CD4-positive, alpha-beta T cell treated with Interleukin-4 for 1 hour (primary cell): ENCODE results near the gene FBXO45.
"Not testable (repeated sequence)": the region's sequence is repeated elsewhere in the genome, so short reads cannot be mapped to it uniquely, and the experiment has no call there.

Experiments used
- DNase-seq, 2 donors: peaks; one replicate each; pipeline ENCODE4 v3.0.0-alpha.2; 2020 to 2022

Gene FBXO45

DNA sequence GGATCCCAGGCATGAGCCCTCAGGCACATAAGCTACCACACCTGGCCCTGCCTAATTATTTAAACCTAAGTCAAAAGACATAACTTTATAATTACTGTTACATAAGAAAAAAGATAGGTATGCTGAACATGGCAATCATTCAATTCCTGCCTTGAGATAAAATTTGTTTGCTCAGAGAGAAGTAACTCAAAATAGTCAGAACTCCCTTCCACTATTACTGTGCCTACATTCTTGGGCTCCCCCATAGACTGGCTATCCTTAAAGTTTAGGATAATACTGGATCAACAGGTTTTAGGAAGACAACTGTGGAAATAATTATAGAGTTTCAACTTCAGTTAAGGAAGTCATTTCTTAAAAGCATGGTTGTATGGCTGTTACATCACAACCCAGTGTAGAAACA lies 10.0 kb upstream of the FBXO45 start:
- DNase-seq: no peak

DNA sequence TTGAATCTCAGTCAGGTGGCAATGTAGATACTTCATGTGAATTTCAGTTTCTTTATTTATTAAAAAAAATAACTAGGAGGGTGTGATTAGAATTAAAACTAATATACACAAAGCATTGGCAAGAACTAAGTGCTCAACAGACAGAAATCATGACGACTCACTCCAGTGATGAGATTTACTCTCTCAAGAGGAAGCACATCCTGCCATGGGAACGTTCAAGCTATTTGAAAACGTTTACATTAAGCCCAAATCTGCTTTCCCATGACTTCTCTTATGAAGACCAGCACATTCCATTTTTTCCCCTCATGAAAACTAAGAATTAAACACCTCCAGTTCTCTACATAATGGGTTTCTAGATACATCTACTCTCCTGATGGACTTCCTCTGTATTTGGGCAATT lies 8.6 kb upstream of the FBXO45 start:
- peak in 1 of 2 donors; percentile 4 for DNase-seq

DNA sequence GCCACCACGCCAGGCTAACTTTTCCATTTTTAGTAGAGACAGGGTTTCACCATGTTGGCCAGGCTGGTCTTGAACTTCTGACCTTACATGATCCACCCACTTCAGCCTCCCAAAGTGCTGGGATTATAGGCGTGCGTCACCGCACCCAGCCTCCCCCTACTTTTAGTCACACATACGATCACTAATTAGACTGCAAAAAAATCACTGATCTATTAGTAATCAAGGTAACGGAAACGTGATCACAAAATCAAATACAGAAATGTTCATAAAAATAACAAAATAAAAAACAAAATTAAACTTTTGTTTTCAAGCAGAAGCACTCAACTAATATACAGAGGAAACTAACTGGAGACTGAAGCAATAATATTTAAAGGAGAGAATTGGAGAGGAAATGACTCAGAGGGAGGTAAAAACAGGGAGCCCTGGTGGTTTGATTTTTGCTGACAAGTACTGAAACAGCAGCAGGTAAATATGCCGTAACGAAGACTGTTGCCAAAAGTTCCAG lies 4.7 kb upstream of the FBXO45 start:
- DNase-seq: peak in 1 of 2 donors; percentile 69

DNA sequence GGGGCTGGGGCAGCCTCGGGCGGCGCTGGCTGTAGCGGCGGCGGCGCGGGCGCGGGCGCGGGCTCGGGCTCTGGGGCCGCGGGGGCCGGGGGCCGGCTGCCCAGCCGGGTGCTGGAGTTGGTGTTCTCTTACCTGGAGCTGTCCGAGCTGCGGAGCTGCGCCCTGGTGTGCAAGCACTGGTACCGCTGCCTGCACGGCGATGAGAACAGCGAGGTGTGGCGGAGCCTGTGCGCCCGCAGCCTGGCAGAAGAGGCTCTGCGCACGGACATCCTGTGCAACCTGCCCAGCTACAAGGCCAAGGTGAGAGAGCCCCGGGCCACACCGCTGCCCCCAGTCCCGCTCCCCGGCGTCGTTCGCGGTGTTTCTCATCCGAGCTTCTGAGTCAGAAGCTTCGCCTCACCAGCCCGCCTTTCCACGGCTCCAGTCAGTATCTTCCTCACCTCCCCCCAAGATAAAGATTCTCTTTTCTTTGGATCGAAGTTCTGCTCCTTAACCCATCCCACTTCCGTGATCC lies 600 bp downstream of the FBXO45 start:
- peak; percentile 35 to 54 for DNase-seq

DNA sequence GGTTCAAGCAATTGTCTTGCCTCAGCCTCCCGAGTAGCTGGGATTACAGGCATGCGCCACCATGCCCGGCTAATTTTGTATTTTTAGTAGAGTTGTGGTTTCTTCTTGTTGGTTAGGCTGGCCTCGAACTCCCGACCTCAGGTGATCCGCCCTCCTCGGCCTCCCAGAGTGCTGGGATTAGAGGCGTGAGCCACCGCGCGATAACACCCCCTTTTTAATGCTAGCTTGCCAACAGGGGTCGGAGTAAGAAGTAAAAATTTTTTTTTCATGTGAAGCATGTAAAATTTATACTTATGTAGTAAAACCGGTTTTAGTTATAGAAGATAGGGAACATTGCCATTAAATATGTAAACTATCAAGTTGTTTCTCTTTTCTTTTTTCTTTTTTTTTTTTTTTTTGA lies 1.9 kb downstream of the FBXO45 start:
- not testable (repeated sequence) for DNase-seq

DNA sequence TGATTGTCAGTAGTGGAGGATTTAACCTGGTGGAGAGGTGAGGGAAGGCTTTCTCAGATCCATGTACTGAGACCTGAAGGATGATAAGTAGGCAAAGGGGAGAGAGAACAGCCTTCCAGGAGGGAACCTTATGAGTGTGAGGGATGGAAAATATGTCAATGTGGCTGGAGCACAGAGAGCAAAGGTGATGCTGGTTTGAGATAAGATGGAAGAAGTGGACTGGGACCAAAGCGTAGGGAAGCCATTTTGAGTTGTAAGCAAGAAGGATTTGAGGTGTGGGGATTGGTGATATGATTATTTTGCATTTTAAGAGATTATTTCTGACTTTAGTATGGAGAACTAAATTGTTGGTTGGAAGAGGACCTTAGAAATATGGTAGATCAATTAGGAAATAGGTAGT lies 3.9 kb downstream of the FBXO45 start:
- DNase-seq: no peak

DNA sequence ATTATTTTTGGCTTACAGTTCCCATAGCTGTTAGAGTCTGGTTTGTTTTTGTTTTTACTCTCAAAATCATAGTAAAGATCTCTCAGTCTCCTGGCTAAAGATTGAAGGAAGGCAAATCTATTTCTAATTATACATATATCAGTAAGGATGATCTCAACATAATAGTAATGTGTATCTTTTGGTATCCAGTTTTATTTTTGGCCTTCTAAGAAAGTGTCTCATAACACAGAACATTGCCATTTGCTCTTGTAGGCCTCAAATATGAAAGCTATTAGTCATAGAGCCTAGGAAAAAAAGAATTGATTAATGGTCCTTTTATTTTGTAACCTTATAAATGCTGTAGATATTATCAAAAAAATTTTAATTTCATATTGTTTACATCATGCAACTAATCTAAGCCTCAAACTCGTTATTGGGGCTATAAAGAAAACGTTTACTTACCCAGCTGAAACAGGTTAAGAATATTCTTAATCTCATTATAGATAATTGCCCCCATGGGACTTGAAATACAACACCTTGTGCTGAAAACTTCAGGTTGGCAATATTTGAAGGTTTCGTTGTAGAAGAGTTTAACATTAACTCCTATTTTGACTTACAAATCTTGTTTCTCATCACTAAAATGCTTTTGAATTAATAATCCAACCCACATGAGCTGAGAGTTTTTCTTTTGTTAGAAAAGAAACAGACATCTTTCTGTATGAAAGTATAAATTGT lies 16.7 kb downstream of the FBXO45 start:
- no peak for DNase-seq

DNA sequence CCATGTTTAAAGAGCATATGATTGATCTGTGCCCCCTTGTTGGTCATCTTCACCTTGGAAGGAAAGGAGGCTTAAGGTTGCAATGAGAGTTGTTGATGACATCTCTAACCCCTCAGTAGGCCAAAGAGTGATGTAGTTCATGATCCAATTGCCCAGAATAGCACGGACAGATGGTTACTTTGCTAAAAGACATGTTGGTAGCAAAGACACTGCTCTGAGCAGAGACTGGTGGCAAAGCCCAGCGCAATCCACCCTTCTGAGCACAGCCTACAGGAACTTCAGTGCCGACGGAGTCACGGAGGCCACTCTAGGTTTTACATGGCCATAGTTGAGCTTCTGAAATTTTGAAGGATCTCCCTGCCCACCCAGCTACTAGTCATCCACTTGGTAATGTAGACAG lies 21.8 kb downstream of the FBXO45 start:
- no peak for DNase-seq

DNA sequence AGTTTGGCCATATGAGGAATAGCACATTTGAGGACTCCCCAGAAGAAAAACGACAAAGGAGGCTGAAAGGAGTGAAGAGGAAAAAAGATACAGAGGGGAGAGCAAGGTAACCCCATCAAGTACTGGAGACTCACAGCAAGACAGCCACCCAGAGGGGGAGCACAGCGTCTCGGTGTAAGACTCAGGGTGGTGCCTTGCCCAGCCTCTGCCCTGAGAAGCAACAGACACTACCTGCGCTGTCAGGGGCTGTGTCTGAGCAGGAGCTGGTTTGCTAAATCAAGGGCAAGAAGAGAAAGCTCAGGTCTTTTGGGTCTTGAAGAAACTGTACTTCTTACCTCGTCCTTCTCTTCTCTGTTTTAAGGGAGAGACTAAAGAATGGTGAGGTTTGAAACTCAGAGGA lies 27.9 kb downstream of the FBXO45 start:
- no peak for DNase-seq

DNA sequence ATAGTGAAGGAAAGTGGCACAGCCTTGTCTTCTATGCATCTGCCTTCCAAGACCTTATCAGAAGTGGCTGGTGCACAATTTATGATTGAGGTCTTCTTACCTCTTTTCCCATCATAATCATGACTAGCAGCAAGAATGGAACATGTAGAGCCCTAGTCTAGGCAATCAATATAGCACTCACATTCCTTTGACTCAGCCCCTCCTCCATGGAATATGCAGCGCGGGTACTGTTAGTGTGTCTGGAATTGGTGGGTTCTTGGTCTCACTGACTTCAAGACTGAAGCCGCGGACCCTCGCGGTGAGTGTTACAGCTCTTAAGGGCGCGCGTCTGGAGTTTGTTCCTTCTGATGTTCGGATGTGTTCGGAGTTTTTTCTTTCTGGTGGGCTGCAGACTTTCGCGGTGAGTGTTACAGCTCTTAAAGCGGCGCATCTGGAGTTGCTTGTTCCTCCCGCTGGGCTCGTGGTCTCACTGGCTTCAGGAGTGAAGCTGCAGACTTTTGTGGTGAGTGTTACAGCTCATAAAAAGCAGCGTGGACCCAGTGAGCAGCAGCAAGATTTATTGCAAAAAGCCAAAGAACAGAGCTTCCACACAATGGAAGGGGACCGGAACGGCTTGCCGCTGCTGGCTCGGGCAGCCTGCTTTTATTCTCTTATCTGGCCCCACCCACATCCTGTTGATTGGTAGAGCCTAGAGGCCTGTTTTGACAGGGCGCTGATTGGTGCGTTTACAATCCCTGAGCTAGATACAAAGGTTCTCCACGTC lies 29.7 kb downstream of the FBXO45 start:
- DNase-seq: peak; percentile 62 to 73

DNA sequence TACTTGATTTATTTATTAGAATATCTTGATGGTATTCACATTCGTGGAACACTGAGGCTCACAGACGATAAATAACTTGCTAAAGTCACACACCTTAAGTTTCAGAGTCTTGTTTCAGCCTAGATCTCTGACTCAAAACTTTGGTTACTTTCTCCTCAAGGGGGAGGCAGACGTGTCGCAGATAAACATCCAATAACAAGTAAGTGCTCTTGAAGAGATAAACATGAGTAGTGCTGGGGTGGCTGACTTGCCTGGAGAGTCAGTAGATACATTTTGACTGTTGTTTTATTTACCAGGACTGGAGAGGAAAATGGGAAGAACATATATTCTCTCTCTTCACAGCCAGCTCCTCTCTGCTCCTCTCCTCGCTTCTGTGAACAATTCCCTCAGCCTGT lies 31.3 kb downstream of the FBXO45 start:
- DNase-seq: no peak

DNA sequence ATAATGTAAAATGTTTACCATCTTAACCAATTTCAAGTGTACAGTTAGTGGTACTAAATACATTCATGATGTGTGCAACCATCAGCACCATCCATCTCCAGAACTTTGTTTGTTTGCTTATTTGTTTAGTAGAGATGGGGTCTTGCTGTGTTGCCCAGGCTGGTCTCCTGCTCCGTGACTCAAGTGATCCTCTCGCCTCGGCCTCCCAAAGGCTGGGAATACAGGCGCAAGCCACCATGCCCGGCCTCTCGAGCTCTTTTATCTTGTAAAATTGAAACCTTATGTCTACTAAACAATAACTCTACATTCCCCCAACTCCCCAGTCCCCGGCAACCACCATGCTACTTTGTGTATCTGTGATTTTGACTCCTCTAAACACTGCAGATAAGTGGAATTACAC lies 31.9 kb downstream of the FBXO45 start:
- DNase-seq: no peak

DNA sequence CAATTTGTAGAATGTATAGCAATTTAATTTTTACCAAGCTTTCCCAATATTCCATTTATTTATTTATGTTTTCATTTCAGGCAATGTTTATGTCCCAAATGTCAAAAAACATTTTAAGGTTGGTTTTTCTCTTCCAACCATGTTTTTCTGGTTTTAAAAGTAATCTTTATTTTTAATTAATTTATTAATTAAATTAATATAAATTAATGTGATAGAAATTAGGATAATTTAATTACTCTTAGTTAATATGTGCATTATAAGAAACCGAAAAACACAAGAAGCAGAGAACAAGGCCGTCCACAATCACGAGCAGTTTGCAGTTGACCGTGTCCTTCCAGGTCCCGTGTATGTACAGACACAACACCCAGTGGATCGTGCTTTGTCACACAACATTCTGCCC lies 34.2 kb downstream of the FBXO45 start:
- DNase-seq: no peak

DNA sequence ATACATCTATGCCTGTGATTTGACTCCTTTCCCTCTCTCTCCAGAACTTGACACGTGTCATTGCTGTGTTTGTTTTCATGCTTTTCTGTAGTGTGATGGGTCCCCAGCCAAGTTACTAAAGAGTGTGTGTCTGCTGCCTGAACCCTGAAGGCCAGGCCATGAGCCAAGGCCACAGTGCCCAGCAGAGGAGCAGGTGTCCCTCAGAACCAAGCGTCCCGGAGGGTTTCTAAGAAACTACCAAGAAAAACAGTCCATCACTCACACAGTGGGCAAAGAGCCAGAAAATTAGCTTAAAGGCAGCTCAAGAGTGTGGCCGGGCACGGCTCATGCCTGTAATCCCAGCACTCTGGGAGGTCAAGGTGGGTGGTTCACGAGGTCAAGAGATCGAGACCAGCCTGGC lies 35.2 kb downstream of the FBXO45 start:
- DNase-seq: no peak

DNA sequence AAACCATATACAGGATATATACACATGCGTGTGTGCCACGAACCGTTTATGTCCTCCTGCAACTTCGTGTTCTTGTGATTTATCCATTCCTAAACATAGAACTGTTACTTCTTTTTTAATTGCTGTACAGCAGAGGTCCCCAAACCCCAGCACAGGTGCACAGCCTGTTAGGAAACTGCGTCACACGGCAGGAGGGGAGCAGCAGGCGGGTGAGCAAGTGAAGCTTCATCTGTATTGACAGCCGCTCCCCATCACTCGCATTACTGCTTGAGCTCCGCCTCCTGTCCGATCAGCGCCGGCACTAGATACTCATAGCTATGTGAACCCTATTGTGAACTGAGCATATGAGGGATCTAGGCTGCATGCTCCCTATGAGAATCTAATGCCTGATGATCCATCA lies 36.1 kb downstream of the FBXO45 start:
- DNase-seq: peak; percentile 67 to 82

DNA sequence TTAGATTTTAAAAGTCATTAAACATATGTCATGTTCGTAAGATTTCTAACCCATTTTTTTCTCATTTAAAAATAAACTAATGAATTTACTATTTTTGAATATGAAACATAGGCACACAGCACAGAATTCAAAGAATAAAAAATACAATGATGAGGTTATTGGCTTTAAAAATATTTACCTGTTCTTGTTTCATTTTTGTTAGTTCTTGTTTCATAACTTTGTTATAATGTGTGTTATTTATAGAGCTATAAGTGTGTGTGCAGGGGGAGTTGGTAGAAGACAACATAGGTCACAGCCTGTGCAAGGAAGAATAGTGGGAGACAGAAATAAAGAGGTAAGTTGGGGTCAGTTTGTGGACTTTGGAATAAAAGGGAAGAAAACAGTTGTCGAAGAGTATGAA lies 40.2 kb downstream of the FBXO45 start:
- no peak for DNase-seq

DNA sequence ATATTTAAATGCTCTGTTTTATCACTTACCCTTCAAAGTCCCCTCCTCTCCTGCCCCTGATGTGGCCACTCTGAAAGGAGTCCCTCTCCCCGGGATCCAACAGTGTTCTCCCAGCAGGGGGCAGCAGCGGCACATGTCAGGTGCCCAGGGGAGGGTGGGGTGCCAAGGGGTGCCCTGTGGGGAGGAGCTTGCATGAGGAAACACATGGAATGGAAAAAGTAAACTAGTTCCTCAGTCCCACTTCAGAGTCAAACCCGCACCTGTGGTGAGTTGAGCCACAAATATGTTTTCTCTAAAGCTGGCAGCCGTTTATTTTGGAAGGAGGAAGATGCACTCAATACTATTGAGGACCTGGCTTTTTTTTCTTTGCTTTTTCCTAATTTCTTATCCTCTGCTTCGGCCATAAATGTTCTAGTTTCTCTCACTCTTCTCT lies 40.9 kb downstream of the FBXO45 start:
- DNase-seq: peak; percentile 92

DNA sequence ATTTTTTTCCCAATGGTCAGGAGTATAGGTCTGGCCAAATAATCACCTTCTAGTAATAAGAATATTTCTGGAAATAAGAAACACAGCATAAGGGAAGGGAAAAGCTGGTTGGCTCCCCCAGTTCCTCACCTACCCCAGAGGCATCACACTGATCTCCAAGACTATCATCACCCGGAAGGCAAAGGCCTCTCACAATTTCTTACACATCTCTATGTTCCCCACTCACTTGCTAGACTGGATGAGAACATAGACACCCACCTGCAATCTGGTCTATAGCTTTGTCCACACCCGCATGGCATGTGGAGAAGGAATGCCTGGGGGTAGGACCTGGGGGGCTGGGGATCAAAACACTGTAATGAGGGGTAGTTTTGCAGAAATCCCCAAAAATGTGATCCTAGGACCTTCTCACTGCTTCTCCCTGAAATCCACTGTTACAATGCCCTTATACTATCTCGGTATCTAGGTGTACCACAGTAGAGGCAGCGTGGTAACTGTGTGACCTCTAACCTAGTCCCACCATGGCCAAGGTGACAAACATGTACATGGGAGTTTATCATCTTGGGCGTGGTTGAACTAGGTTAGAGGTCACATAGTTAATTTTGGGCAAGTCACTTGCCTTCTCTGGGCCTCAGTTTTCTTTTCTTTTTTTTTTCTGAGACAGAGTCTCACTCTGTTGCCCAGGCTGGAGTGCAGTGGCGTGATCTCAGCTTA lies 41.5 kb downstream of the FBXO45 start:
- no peak for DNase-seq

DNA sequence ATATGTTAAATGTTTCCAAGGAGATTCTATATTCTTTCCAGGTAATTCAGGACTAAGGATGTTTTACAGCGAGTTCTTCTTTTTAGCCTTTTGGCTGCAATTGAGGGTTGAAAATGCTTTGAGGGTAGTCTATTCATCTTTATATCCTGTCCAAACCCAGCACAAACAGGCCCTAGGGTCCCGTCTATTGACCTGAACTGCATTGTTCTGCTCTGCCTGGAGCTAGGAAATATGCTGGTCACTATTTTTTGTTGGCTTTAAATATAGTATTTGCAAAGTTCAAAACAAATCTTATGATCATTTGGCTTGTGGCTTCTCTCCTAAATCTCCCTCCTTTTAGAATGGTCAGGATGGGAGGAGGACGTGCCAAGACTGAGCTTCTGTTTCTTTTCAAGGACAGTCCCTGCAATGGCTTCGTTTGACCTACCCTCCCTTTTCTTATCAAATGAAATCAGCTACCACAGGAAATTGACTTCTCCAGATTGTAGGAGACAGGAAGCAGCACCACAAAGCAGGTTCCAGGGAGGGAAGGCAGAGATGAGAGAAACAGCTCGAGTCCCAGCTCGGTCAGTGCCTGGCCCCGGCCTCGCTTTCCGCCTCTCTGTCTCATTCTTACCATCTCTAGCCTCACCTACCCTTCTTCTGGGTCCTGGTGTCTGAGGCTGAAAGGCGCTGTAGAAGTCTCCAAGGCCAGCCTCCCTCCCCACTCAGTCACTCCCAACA lies 43.5 kb downstream of the FBXO45 start:
- DNase-seq: no peak

DNA sequence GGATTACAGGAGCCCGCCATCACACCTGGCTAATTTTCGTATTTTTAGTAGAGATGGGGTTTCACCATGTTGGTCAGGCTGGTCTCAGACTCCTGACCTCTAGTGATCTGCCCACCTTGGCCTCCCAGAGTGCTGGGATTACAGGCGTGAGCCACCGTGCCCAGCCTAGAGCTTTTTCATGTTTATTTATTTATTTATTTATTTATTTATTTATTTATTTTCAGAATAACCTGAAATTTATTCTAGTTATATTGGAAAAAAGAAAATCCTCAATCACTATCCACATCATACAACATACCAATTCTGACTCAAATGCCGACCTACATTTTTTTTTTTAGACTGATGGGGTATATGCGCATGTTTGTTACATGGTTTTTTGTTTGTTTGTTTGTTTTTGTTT lies 46.8 kb downstream of the FBXO45 start:
- DNase-seq: not testable (repeated sequence)

DNA sequence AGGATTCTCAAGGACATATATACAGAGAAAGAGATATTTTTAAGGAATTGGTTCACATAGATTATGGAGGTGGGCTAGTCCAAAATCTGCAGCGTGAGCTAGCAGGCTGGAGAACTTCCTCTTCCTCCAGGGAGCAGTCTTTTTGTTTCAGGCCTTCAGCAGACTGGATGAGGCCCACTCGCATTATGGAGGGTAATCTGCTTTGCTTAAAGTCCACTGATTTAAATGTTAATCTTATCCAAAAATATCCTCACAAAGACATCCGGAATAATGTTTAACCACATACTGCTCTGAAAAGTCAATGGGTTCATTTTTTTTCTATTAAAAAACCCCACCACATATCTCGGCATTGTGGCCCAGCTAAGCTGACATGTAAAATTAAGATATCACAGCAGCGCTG lies 48.8 kb downstream of the FBXO45 start:
- no peak for DNase-seq

DNA sequence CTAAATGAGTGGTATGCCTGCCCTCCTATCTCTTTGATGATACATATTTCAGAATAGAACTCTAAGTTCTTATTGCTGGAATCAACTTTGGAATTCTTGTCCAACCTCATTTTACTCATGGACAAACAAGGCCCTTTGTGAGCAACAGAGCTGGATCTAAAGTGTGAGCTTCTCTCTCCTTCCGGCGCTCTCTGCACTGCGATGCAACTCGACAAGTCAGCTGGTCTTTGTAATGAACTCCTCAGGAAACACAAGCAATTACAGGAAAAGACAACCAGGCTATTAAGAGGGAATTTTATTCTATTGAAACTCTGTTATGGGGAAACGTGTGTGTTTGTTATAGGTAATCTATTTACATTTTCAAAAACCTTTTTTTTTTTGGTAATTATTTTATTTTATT lies 50.8 kb downstream of the FBXO45 start:
- DNase-seq: no peak

DNA sequence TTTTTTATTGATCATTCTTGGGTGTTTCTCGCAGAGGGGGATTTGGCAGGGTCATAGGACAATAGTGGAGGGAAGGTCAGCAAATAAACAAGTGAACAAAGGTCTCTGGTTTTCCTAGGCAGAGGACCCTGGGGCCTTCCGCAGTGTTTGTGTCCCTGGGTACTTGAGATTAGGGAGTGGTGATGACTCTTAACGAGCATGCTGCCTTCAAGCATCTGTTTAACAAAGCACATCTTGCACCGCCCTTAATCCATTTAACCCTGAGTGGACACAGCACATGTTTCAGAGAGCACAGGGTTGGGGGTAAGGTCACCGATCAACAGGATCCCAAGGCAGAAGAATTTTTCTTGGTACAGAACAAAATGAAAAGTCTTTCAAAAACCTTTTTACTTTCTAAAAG lies 51.2 kb downstream of the FBXO45 start:
- DNase-seq: not testable (repeated sequence)
